Kidney (tissue), 14 donors: ENCODE measurements around the gene TLE1. TPM values are rescaled to one million over a fixed set of nuclear protein-coding genes. Genes with fewer than 3 reads are reported as not detected.
A peak's percentile ranks its signal among the peaks of the same experiment; 100 is the strongest.
"Not testable (repeated sequence)": the region's sequence is repeated elsewhere in the genome, so short reads cannot be mapped to it uniquely, and the experiment has no call there.

Experiments
- DNase-seq, 5 donors: peaks; one replicate each; pipeline ENCODE4 v3.0.0-alpha.2; 2013 to 2020
- FAIRE-seq: peaks from 2 replicates; lab custom pipeline; 2012; peaks lifted over from hg19 to GRCh38; lab: Jason Lieb, UNC
- H3K27ac ChIP-seq, 2 donors: one replicate each; pipeline ENCODE4 v1.7.0; 2013; ENCODE audit warnings: low read depth in 2 of 2, low read length in 2 of 2, inconsistent platforms in 1 of 2
- H3K27me3 ChIP-seq: one replicate; pipeline ENCODE4 v1.7.1; 2013; ENCODE audit warnings: low read length, inconsistent platforms; ENCODE audit not compliant: control insufficient read depth, insufficient read depth
- H3K36me3 ChIP-seq, 3 donors: one replicate each; pipeline versions ENCODE4 v1.7.0 to v1.7.1; 2013; ENCODE audit warnings: low read length in 3 of 3, control low read depth in 1 of 3, inconsistent platforms in 1 of 3; ENCODE audit not compliant: insufficient read depth in 3 of 3, control insufficient read depth in 2 of 3
- H3K4me1 ChIP-seq, 3 donors: one replicate each; pipeline versions ENCODE4 v1.7.0 to v1.7.1; 2013; ENCODE audit warnings: low read length in 3 of 3, inconsistent platforms in 1 of 3, low read depth in 1 of 3; ENCODE audit not compliant: control insufficient read depth in 2 of 3, insufficient read depth in 2 of 3
- H3K4me3 ChIP-seq, 3 donors: one replicate each; pipeline versions ENCODE4 v1.7.0 to v1.8.1; 2013; ENCODE audit warnings: low read length in 3 of 3, control low read depth in 1 of 3, inconsistent platforms in 1 of 3
- H3K9ac ChIP-seq, 3 donors: one replicate each; pipeline versions ENCODE4 v1.7.0 to v1.7.1; 2013; ENCODE audit warnings: low read length in 3 of 3, control low read depth in 1 of 3, inconsistent platforms in 1 of 3
- H3K9me3 ChIP-seq, 3 donors: one replicate each; pipeline versions ENCODE4 v1.7.0 to v1.7.1; 2013; ENCODE audit warnings: low read length in 3 of 3, control low read depth in 1 of 3, inconsistent platforms in 1 of 3; ENCODE audit not compliant: control insufficient read depth in 2 of 3, insufficient read depth in 1 of 3
- CTCF ChIP-seq: IDR thresholded peaks from 3 replicates; pipeline ENCODE4 v1.5.1; 2012; ENCODE audit warnings: mild to moderate bottlenecking, moderate library complexity, borderline replicate concordance; ENCODE audit not compliant: insufficient read depth; ENCODE audit errors: extremely low read depth
- intact Hi-C: fragments of 100-400 bp; cut with DNase I; formaldehyde crosslinking; loops from one replicate; pipeline ENCODE4 v1.11.1; 2022
- polyA plus RNA-seq: library from polyadenylated mRNA; stranded (reverse); fragments of 350-450 nt; fragmentation: Illumina TruSeq; extraction: RNeasy Lipid Tissue Mini Kit (QIAGEN cat#74804); gene quantifications from one replicate; pipeline ENCODE4 v1.2.3, GENCODE V29; 2014; ENCODE audit warnings: low read depth, low replicate concordance; ENCODE audit not compliant: insufficient read depth
- total RNA-seq: library from RNA; stranded (reverse); fragmentation: NEBNext Ultra II Directional; extraction: Animal tissue kit (Norgen Biotek cat#: 25700); gene quantifications from one replicate; pipeline ENCODE4 v1.2.1, GENCODE V29; 2021
- donor health status: control.
- donor health status: control.
- donor health status: control.
- donor health status: control.
- donor health status: control.
- donor health status: DM: yes; HTN: yes; CAD: no.
- donor health status: Normal renal cell carcinoma (clear cell type).

TLE1 gene
- total and polyA plus RNA-seq, 2 donors from 2014 or later = 10.8 to 52.5 TPM

DNA sequence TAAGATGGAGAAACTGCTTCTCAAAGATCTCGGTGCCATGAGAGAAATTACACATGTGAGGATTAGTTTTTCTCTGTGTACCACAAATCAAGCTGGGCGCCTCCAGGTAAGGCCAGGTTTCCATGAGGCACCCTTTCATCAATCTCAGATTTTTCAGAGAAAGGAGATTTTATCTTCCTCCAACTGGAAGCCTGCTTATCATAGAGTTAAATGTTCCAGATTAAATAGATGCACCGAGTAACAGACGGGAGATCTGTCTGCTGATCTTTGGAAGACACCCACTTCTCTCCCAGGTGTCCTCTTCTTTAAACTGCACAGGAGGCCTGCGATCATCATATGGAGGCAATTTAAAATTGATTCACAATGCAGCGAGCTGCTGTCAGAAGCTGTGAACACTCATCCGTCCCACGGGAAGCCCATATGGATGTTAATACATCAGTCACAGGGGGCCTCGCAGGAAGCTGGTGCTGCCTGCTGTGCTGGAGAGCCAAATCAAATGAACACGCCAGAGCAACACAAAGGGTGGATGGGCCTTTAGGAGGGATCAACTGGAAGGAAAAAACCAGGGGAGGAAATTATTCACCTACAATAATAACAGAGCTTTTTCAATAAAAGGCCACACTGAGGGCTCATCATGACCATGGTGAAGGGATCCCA is 93.3 kb downstream of the TLE1 start:
- Histone ChIP-seq H3K9me3 (no peaks in the 10 kb centered on the region), H3K9ac (no peak overlapping the region), H3K27me3 (no peaks in the 10 kb centered on the region), H3K36me3 (peaks cover 0 to 5% (median 0%) of the 10 kb centered on the region in 3 donors), H3K27ac (no peak overlapping the region), H3K4me3 (no peak overlapping the region), H3K4me1 (peaks cover 0 to 3% (median 2%) of the 10 kb centered on the region in 3 donors)
- no peak for FAIRE-seq
- intact Hi-C loops = no loop called here
- TF ChIP-seq CTCF = no peak
- DNase-seq = peak in 1 of 5 donors; percentile 36

DNA sequence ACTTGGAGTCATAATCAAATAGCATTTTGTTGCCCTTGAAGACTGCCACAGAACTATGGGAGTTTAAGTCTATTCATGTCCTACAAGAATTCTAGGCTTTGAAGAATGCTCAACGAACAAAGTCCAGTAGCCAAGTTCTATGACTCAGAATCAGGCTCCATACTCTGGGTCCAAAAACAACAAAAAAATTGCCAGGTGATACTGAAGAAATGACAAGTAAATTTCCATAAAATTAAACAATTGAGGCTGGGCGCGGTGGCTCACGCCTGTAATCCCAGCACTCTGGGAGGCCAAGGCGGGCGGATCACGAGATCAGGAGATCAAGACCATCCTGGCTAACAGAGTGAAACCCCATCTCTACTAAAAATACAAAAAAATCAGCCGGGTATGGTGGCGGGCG is 94.1 kb downstream of the TLE1 start:
- H3K9ac ChIP-seq, H3K9me3 ChIP-seq, intact Hi-C loops, H3K27ac ChIP-seq, H3K4me1 ChIP-seq, H3K4me3 ChIP-seq, H3K36me3 ChIP-seq, H3K27me3 ChIP-seq, DNase-seq, FAIRE-seq: not testable (repeated sequence)

DNA sequence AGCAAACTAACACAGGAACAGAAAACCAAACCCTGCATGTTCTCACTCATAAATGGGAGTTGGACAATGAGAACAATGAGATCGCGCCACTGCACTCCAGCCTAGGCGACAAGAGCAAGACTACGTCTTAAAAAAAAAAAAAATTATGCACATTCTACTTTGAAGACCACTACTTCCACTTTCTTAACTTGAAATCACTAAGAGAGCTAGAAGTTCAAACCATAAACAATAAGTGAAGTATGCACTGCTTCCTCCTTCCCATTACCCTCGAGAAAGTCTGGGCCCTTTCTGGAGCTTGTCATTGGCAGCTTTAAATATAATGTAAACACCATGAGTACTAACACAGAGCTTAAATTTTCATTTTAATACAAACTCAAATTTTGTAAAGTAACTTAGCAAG is 94.9 kb downstream of the TLE1 start:
- TF ChIP-seq CTCF = no peak
- Histone ChIP-seq H3K4me1 (peaks cover 0 to 2% (median 0%) of the 10 kb centered on the region in 3 donors), H3K4me3 (no peak overlapping the region), H3K36me3 (peaks cover 0 to 6% (median 0%) of the 10 kb centered on the region in 3 donors), H3K27ac (no peak overlapping the region), H3K27me3 (no peaks in the 10 kb centered on the region), H3K9ac (no peak overlapping the region), H3K9me3 (no peaks in the 10 kb centered on the region)
- DNase-seq = no peak
- no peak for FAIRE-seq
- intact Hi-C loops = no loop called here

- Histone ChIP-seq H3K4me1 (peaks cover 0 to 5% (median 0%) of the 10 kb centered on the region in 3 donors), H3K27ac (no peak overlapping the region), H3K9ac (no peak overlapping the region), H3K4me3 (no peak overlapping the region), H3K27me3 (no peaks in the 10 kb centered on the region), H3K9me3 (no peaks in the 10 kb centered on the region), H3K36me3 (peaks cover 0 to 7% (median 2%) of the 10 kb centered on the region in 3 donors)
- no peak for FAIRE-seq
- intact Hi-C loops = no loop called here
- TF ChIP-seq CTCF = no peak
- DNase-seq = peak in 2 of 5 donors; percentile 37 to 87
These were observed 96.5 kb downstream of the TLE1 start for GRCh38 chr9:81592887-81593266.
